PC-9 (cell line): ENCODE measurements around the gene MLKL.

Experiments
- CTCF ChIP-seq: fragments of 200-600 bp; sonication (generic); conservative IDR thresholded peaks from 2 replicates; pipeline ENCODE4 v1.6.1; 2017; ENCODE audit warnings: mixed run types, antibody characterized with exemption, mild to moderate bottlenecking, moderate library complexity
- EZH2 ChIP-seq: fragments of 200-600 bp; sonication (generic); IDR thresholded peaks from 2 replicates; pipeline ENCODE4 v1.8.0; 2017; ENCODE audit warnings: antibody characterized with exemption, low read depth

- TF ChIP-seq CTCF (no peak), EZH2 (no peak)
Observed at GRCh38 chr16:74682556-74682955, 18.1 kb downstream of the MLKL start.
